Renal cortex interstitium (tissue), 11 donors: Measurements from ENCODE around the gene DPM2. TPM values are rescaled to one million over a fixed set of nuclear protein-coding genes. Genes with fewer than 3 reads are reported as not detected.

Experiments used
- DNase-seq, 11 donors: peaks; one replicate each; pipeline ENCODE4 v3.0.0-alpha.2; 2013; ENCODE audit warnings: low read depth in 9 of 11, low spot score in 4 of 11; ENCODE audit errors: extremely low read depth in 1 of 11
- polyA plus RNA-seq, 3 donors: library from polyadenylated mRNA; unstranded; fragments of 120-200 nt; gene quantifications; one replicate each; pipeline ENCODE4 v1.2.1, GENCODE V29; 2013; ENCODE audit not compliant: insufficient read length in 3 of 3

The DPM2 gene
- polyA plus RNA-seq, 3 donors, result 35.3 to 43.4 (median 36.3) TPM

DNA sequence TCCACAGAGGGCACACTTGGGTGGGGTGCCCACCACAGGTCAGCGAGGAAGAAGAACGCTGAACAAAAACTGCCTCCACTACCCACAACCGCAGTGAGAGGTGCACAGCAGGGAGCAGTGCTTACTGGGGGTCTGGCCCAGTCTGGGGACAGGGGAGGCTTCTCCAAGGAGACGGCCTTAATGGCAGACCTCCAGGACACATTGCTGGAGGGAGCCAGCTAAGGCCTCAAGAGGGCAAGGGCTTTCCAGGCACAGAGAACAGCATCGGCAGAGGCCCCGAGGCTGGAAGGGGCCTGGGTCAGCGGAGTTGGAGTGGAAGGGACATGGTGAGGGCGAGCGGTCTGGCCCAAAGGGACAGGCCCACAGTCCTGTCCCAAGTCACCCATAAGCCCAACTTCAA is 8.3 kb upstream of the DPM2 start:
- DNase-seq, result no peak

DNA sequence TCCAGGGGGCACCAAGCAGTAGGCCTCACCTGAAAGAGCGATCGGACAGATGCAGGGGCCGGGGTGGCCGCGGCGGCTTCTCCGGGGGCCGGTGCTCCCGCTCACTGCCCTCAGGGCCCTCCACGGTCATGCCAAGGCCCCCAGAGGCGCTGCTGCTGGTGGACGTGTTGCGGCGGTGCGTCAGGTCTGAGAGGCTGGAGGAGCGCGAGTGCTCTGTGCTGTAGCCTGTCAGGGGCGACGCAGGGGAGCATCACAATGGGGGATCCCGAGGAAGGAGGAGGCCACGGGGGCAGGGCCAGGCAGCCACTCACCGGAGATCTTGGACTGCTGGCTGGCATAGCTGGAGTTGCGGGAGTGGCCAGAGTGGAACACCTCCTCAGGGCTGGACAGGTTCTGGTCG is 7.7 kb upstream of the DPM2 start:
- no peak for DNase-seq

DNA sequence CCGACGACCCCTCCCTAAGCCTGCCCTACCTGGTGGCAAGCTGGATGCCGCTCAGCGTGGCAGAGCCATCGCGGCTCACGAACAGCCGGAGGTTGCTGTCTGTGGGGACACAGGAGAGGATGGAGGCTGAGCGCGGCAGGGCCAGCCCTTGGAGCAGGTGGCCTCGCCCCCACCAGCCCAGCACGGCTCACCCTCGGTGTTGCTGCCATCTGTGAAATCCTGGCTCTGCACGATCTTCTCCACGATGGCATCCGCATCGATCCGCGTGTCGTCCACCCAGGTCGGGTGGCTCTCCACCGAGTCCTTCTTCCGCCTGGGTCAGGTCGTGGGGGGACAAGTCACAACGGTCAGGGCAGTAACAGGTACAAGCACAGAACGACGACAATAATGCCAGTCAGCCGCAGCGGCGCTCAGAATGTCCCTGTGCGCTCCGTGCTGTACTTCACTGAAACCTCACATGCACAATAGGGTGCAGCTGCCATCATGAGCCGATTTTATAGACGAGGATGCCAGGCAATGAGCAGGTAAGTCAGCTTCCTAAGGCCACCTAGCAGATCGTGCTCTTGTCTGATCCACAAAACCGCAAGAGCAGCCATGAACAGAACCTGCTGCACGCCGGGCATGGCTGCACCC is 7.0 kb upstream of the DPM2 start:
- no peak for DNase-seq

DNA sequence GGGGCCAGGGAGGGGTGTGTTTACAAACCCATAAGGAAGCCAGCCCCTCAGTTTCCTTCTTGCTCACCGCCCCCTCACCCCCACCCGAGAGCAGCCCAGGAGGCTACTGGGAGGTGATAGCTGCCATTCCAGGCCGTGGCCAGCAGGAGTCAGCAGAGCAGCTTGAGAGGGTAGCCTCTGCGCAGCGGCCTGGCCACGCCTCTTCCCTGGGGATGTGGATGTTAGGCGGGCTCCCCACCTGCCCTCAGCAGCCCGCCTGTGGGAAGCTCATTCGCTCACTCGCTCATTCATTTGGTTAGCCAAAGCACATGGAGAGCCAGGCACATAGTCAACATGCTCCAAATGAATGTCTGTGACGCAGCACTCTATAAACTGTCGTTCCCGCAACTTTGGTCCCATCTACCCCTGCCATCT is 6.1 kb upstream of the DPM2 start:
- DNase-seq, result no peak

DNA sequence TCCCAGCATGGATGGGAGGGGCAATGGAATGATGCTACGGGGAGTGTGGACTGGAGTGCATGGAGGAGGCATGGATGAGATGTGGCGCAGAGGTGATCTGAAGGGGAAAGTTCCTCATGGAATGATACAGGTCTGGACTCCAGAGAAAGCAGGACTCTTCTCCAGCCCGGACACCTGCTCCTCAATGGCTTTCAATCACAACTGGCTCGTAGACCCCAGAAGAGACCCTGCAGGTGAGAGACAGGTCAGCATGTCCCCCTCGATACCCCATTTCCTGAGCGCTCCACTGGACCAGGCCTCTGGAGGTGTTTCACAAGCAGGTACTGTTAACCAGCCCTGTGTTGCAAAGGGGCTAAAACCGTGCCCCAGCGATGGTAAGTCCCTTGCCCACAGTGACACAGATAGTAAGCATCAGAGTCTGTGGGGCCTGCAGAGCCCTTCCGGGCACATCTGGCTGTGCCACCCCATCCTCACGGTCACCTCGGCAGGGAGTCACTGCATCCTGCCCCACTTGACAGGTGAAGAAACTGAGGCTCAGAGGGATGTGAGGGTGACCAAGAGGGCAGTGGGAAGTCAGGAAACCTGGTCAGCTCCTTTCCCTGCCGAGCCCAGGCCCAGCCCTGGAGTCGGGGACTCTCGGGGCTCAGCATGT is 5.5 kb upstream of the DPM2 start:
- DNase-seq, result no peak

DNA sequence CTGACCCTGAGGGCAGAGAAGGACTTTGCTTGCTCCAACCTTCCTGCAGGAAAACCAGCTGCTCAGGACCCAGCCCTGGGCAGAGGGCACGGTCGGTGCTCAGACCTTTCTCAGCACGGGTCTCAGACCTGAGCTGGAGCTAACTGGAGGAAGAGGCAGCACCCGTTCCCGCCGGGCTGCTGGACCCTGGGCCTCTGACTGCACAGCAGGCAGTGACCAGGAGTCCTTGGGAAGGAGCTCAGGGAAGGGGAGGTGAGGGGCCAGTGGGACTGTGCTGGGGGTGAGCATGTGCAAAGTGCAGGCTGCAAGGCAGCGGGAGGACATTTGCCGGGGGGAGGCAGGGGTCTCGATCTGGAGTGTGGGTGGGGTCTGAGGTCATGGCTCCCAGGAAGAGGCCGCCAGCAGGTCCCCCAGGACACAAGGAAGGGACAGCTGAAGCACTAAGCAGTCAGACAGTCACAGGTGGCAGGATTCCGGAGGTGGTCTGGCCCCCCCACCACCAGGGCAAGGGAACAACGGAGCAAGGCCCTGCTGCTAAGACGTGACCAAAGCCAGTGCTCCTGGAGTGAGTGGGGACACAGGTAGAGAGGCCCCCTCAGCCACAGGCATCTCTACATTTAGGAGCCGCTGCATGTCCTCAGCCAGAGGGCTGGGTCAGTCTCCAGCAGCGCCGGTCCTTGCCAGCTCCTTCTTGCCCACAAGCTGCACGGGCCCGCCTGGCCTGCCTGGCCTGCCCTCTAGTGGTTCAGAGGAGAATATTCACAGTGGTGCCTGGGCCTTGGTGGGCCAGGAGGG is 4.8 kb upstream of the DPM2 start:
- DNase-seq, result no peak

DNA sequence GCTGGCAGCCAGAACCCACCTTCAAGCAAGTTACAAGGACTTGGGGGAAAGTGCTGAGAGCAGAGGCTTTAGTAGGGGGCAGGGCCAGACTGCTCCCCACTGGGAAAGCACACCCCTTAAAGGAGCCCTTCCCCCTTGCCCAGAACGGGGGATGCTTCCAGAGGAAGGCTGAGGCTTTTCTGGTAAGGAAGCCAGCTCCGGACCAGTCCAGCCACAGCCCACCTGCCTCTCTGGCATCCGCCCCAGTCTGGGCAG is 4.2 kb upstream of the DPM2 start:
- no peak for DNase-seq

DNA sequence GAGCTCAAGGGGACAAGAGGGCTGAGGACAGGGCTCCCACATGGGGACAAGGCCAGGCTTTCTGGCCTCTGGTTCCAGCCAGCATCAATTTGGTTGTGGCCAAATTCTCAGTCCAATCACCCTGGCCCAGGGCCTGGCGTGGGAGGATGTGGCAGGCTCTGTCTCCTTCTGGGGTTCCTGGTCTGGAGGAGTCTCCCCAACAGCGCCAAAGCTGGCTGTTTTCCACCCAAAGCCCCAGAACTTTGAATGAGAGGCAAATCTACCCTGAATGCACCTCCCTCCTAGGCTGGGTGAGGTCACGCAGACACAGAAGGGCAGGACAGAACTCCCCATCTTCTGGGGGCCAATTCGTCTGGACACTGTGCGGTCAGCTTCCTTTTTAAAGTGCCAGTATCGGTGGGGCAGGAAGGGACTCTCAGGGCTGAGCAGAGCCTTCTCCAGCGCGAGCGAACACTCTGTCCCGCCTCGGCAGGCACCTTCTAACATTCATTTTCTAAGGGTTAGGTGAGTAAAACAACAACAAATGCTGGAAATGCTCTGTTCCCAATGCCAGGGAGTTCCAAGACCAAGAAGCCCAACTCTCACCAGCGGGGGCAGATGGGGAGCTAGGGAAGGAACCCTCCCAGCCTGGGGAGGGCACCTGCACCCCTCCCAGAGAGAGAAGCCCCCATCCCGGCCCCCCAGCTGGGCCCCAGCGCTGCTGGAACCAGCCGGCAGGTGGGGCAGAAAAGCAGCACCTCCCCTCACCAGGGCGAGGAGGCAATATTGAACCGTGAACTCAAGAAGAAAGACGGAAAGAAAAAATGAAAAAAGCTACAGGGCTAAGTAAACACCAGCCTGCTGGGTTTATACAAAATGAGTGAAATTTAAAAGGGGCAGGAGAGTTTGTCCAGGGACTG is 3.7 kb upstream of the DPM2 start:
- no peak for DNase-seq

DNA sequence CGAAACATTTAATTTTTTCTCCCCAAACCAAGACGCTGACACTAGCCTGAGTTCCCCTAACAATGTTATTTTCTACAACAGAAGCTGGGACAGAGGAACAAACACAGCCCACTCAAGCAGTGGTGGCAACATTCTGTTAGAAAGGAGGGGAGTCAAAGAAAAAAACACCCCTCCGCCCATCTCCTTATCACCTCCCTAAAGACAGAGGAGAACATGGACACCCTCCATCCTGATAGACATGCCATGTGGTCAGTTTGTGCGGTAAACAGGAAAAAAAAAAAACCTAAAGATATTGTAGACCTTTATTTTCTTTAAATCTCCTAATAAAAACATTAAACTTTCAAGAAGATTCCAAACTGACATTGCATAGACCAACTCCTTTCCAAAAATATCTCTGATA is 2.9 kb upstream of the DPM2 start:
- no peak for DNase-seq

DNA sequence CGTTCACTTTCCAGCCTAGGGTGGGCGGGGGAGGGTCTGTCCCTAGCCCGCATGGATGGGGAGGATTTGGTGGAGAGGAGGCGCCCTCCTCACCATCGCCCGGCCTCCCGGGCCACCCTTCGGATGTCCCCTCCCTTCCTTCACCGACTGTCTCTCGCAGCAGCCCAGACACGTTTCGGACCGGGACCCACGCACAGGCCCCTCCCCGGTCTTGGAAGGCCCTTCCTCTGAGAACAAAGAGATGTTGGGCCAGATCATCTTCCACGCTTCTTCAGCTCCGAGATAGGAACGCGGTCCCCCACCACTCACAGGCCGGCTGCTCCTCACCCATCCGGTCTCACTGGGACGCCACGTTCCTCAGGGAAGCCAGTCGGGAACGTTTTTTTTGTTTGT is 640 bp upstream of the DPM2 start:
- DNase-seq, result no peak

DNA sequence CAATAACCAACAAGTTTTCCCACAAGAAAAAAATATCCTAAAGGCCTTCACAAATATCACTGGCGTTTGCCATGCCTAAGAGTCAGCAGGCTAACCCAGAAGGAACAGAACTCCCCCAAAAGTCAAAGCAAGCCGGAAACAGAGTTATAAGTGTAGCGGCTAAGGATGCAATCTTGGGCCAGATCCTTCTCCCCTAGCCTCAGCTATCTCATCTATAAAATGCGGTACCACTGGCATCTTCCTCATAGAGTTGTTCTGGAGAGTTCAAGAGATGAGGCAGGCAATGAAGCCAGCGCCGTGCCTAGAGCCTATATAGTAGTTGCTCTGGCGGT is 632 bp downstream of the DPM2 start:
- DNase-seq, result no peak

DNA sequence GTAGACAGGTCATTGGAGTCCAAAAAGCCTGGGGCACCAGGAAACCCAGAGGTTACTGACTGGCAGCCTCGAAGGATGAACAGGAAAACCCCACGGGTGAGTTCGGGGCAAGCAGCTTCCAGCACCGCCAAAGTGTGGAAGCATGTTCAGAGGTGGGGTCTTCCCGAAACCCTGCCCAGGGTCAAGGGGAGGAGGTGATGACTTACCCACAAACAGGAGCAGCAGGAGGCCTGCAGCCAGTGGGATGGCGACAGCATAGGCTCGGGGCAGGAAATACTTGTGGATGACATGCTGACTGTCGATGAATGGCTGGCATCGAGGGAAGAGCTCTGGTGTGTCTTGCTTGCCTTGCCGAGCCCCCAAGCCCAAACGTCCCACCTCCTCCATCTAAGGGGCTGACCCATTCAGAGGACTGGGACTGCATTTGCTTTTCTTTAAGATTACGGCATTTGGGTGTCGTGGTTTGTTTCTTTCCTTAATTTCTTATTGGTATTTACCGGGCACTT is 1.3 kb downstream of the DPM2 start:
- no peak for DNase-seq

DNA sequence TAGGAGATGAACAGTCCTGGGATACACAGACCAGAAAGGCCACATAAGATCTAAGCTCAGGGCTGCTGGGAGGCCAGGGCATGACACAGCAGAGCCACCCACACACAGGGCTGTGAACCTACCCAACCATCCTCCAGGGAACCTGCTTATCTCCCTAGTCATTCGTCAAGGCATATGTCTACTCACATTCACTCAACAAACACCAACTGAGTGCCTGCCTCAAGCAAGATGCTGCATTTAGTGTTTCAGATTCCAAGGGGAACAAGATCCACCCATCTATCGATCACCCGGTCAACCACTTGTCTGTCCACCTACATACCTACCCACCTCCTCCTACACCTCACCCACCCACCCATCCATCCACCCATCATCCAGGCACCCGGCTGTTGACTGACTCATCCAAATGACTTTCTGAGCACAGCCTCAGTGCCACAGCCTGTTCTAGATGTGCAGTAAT is 1.9 kb downstream of the DPM2 start:
- no peak for DNase-seq

DNA sequence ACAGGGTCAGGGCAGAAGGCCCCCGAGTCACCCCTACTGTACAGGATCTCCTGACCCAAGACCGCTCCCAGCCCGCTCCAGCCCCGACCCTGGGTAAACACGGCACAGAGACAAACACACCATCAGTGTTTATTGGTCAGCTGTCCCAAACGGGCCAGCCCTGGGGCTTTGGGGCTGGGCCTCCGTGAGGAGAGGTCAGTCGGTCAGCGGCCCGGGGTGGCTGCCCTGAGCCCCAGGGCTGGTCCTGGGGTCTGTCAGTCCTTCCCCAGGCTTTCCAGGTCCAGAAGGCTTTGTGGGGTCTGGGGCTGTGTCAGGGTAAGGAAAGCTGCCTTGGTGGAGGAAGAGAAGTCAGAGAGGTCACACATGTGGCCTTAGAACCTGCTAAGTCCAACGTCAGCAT is 2.7 kb downstream of the DPM2 start:
- DNase-seq, result no peak

DNA sequence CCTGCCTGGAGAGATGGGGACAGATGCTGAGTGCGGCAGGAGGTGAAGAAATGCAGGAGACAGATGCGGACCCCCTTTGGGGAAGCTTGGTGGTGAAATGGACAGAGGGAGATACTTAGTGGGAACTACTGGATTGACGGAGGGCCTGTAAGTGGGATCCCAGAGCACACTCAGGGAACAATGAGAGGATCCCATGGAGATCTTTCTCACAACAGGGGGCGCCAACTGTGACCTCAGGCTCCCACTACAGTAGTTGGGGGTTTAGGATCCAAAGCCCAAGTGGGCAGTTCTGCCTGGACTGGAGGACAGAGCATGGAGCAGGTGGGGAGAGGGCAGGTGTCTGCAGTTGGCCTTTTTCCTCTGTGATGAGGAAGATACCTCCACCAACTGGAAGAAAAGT is 3.4 kb downstream of the DPM2 start:
- no peak for DNase-seq

DNA sequence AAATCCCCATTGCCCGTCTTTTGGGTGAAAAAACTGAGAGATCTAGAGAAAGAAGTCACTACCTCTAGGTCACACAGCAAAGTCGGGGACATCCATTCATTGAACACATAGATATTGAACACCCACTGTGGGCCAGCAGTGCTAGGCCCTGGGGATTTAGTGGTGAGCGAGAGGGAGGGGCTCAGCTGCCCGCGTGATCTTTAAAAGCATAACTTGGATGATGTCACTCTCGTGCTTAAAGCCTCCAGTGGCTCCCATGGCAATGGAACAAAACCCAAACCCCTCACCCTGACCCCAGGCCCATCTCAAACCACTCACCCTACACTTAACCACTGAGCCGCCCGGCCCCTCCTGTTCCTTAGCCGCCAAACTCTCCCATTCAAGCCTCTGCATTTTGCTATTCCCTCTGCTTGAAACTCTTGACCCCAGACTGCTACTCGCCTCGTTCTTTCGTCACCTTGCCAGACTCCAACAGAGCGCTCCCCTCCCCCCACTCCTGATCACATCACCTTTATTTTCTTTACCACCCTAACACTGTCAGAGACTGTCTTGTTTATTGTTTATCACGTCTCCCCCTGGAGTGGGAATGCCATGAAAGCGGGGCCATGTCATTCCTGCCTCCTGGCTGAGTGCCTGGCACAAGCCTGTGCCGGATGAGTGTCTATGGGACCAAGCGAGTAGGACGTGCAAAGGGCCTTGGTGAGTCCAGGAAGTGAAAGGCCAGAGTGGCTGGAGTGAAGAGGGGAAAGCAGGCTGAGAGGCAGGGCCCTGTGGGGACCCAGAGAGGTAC is 6.4 kb downstream of the DPM2 start:
- no peak for DNase-seq

DNA sequence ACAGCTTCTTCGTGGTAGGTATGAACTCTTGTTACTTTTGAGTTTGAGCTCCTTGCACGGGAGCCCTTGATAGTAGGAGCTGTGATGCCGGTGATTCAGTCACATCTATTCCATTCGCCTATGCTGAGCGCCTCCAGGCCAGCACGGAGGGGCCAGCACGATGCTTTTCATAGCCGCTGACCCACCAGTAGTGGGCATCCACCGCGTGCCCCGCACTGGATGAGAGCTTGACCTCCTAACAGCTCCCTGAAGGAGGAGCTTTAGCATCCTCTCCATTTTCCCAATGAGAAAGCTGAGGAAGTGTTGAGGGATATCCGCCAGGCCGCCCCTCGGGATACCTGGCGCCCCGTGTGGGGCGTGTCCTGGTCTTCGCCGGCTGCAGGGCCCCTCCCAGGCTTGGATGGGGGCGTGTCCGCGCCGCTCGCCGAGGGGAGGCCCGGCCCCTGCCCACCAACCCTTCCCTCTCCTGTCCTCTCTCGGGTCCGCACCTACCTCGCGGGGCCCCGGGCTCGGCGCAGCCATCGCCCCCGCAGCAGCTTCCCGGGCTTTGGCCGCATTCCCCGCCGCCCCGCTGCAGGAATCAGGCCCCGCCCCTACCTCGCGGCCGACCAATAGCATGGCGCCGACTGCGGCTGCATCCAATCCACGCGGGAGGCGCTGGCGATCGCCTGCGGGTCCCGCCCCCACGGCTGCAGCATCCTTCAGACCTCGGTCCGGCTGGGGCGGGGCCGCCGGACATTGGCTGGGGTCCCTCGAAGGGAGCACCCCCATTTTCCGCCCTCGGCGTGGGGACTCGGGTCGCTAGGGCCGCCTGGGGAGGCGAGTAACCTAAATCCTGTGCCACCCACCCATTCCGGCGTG is 7.2 kb downstream of the DPM2 start, which contains the start of gene PIP5KL1:
PIP5KL1 (minus strand) TSS at position 547 of the 861 bp plus-strand sequence; CDS start at position 522, 25 bp downstream.
- DNase-seq, result peak in 4 of 11 donors; percentile 74 to 77 (median 76)

DNA sequence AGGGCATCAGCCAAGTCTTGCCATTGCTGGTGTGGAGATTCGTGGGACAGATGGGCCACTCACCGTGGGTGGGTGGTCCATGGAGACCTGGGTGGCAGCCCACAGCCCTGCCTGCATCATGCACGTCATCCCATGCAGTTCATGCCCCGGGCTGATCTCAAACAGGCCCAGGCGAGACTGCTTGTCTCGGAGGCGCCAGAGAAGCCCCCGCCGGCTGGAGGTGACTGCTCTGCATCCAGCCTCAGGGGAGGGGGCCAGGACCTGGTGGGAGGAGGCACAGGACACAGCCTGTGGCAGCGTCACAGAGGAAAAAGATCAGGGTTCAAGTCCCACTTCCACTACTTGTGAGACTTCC is 8.1 kb downstream of the DPM2 start:
- DNase-seq, result no peak
